ENCODE data around the gene MRPL3.

DNA sequence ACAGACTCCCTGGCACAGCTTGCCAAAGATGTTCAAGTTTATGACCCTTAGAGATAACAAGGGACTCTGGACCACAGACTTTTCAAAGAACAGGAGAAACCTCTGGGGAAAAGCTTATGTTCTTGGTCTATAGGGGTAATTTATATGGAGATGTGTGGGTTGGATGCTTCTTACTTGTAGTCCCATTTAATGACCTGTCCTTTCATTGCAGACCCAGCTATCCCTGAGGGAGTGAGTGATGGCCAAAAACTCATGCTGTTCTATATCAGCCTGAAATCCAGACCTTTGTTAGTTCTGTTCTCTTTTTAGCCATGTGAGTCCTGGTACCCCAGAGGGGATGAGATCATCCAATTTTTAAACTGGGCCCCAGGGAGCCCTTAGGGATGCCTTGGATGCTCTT, 43.7 kb upstream of the MRPL3 start:
- TF ChIP-seq, protein P1, sequence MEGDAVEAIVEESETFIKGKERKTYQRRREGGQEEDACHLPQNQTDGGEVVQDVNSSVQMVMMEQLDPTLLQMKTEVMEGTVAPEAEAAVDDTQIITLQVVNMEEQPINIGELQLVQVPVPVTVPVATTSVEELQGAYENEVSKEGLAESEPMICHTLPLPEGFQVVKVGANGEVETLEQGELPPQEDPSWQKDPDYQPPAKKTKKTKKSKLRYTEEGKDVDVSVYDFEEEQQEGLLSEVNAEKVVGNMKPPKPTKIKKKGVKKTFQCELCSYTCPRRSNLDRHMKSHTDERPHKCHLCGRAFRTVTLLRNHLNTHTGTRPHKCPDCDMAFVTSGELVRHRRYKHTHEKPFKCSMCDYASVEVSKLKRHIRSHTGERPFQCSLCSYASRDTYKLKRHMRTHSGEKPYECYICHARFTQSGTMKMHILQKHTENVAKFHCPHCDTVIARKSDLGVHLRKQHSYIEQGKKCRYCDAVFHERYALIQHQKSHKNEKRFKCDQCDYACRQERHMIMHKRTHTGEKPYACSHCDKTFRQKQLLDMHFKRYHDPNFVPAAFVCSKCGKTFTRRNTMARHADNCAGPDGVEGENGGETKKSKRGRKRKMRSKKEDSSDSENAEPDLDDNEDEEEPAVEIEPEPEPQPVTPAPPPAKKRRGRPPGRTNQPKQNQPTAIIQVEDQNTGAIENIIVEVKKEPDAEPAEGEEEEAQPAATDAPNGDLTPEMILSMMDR (IDR thresholded peaks at IDR 0.05) = no peak
- TF ChIP-seq EZH2 (IDR thresholded peaks at IDR 0.05; ENCODE audit: borderline replicate concordance, insufficient read depth, low read depth, low read length, poor library complexity, severe bottlenecking) = no peak
